Lung (tissue), 12 donors: ENCODE measurements around the gene MAGI3. TPM values are rescaled to one million over a fixed set of nuclear protein-coding genes. Genes with fewer than 3 reads are reported as not detected.

Source experiments
- ATAC-seq: fragments of 200-7000 bp; cut with Tn5 transposase; one replicate; pipeline ENCODE4 v1.9.1; 2020; ENCODE audit warnings: moderate number of reproducible peaks; ENCODE audit not compliant: insufficient read depth, low FRiP score
- DNase-seq, 3 donors: peaks; one replicate each; pipeline ENCODE4 v3.0.0-alpha.2; 2013 to 2017
- H3K27ac ChIP-seq, 2 donors: one replicate each; pipeline ENCODE4 v1.5.1; 2013; ENCODE audit warnings: mild to moderate bottlenecking in 2 of 2, moderate library complexity in 2 of 2, control low read depth in 1 of 2, inconsistent platforms in 1 of 2, low read depth in 1 of 2, low read length in 1 of 2
- H3K27me3 ChIP-seq, 3 donors: one replicate each; pipeline ENCODE4 v1.5.1; 2013; ENCODE audit warnings: low read length in 2 of 3; ENCODE audit not compliant: control insufficient read depth in 3 of 3, insufficient read depth in 3 of 3
- H3K36me3 ChIP-seq, 4 donors: one replicate each; pipeline ENCODE4 v1.5.1; 2013; ENCODE audit warnings: low read length in 4 of 4, mild to moderate bottlenecking in 1 of 4, moderate library complexity in 1 of 4; ENCODE audit not compliant: control insufficient read depth in 4 of 4, insufficient read depth in 4 of 4
- H3K4me1 ChIP-seq, 5 donors: one replicate each; pipeline ENCODE4 v1.5.1; 2013; ENCODE audit warnings: low read length in 5 of 5, mild to moderate bottlenecking in 2 of 5, moderate library complexity in 1 of 5; ENCODE audit not compliant: control insufficient read depth in 5 of 5, insufficient read depth in 5 of 5
- H3K4me3 ChIP-seq: one replicate; pipeline ENCODE4 v1.5.1; 2013; ENCODE audit warnings: mild to moderate bottlenecking, control low read depth, moderate library complexity
- H3K9ac ChIP-seq, 2 donors: one replicate each; pipeline ENCODE4 v1.5.1; 2013; ENCODE audit warnings: low read length in 2 of 2, control low read depth in 1 of 2; ENCODE audit not compliant: insufficient read depth in 1 of 2
- H3K9me3 ChIP-seq, 4 donors: one replicate each; pipeline ENCODE4 v1.5.1; 2013; ENCODE audit warnings: low read length in 3 of 4, mild to moderate bottlenecking in 1 of 4, moderate library complexity in 1 of 4; ENCODE audit not compliant: control insufficient read depth in 4 of 4, insufficient read depth in 3 of 4
- WGBS, 2 donors: extraction: QIAGEN DNeasy Blood & Tissue Kit; methylation state at CpG; one replicate each; pipeline ENCODE4 v1.1.7; 2013; 5-methylcytosine and 5-hydroxymethylcytosine counted together
- polyA plus RNA-seq, 2 donors: library from polyadenylated mRNA; stranded (reverse); fragments of 200-250 nt; gene quantifications; one replicate each; pipeline ENCODE4 v1.2.1, GENCODE V29; 2013
- total RNA-seq, 2 donors: library from RNA; depleted of rRNA in 1 of 2; stranded (reverse); fragments of >200 nt in 1 of 2; gene quantifications; one replicate each; pipeline ENCODE4 v1.2.1, GENCODE V29; 2014 to 2021
- TF ChIP-seq, protein P1 (sequence below): IDR thresholded peaks from 2 replicates; pipeline ENCODE4 v1.5.1; 2012; ENCODE audit warnings: mild to moderate bottlenecking; ENCODE audit errors: control extremely low read depth, extremely low read depth
- donor health status: control.
- donor health status: control.
- donor health status: Bipolar disorder and iron deficiency.
- donor health status: healthy.
- donor health status: DM: yes; HTN: yes; CAD: no.

Gene MAGI3
- total and polyA plus RNA-seq, 4 donors = 7.5 to 137 (median 35.5) TPM

DNA sequence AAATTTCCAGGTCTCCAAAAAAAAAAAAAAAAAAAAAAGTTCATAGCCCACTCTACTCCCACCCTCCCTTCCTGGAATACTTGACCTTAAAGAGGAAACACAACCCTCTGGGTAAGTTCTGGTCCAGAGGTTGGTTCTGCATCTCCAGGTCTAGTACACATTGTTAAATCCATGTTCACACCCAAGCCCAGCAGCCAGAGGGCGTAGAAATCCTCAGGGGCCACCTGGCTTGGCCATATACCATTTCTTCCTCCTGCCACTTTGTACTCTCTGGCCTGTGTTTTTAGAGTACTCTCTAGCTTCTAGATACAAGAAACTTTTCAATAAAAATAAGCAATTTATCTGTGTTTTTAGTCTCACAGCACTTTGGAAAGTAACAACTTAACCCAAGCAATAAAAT is 279.7 kb downstream of the MAGI3 start:
- Histone ChIP-seq H3K9me3 (no peaks in the 10 kb centered on the region), H3K27ac (no peak overlapping the region), H3K4me1 (no peaks in the 10 kb centered on the region), H3K27me3 (no peaks in the 10 kb centered on the region), H3K4me3 (no peak overlapping the region), H3K36me3 (peaks cover 0 to 18% (median 8%) of the 10 kb centered on the region in 4 donors), H3K9ac (no peak overlapping the region)
- TF ChIP-seq, protein P1, sequence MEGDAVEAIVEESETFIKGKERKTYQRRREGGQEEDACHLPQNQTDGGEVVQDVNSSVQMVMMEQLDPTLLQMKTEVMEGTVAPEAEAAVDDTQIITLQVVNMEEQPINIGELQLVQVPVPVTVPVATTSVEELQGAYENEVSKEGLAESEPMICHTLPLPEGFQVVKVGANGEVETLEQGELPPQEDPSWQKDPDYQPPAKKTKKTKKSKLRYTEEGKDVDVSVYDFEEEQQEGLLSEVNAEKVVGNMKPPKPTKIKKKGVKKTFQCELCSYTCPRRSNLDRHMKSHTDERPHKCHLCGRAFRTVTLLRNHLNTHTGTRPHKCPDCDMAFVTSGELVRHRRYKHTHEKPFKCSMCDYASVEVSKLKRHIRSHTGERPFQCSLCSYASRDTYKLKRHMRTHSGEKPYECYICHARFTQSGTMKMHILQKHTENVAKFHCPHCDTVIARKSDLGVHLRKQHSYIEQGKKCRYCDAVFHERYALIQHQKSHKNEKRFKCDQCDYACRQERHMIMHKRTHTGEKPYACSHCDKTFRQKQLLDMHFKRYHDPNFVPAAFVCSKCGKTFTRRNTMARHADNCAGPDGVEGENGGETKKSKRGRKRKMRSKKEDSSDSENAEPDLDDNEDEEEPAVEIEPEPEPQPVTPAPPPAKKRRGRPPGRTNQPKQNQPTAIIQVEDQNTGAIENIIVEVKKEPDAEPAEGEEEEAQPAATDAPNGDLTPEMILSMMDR = no peak
- WGBS, 2 donors = 96 to 98% methylated on average over 1 of the region's 1 CpG
- DNase-seq = no peak
- ATAC-seq = no peak

GRCh38 chr1:113670650-113671049 is 280.3 kb downstream of the MAGI3 start:
- TF ChIP-seq, protein P1 = no peak
- Histone ChIP-seq H3K27ac (no peak overlapping the region), H3K4me3 (no peak overlapping the region), H3K9ac (no peak overlapping the region), H3K36me3 (peaks cover 0 to 18% (median 8%) of the 10 kb centered on the region in 4 donors), H3K27me3 (no peaks in the 10 kb centered on the region), H3K9me3 (no peaks in the 10 kb centered on the region), H3K4me1 (no peaks in the 10 kb centered on the region)
- WGBS, 2 donors = 98 to 100% methylated on average over 1 of the region's 1 CpG
- ATAC-seq = no peak
- DNase-seq = no peak

DNA sequence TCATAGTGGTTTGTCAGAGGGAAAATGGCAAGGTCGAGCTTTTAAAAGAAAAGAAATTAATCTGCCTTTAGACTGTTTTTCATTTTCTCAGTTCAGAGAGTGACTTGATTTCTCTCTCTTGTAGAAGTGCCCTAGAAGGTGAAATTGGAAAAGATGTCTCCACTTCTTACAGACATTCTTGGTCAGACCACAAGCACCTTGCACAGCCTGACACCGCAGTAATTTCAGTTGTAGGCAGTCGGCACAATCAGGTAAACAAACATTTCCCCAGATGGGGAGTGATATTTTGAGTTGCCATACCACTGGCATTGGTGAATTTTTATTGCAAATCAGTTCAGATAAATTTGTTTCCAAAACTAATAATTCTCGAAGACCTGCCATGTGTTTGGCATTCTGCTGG is 282.2 kb downstream of the MAGI3 start:
- no peak overlapping the region for H3K4me3 ChIP-seq
- no peaks in the 10 kb centered on the region for H3K27me3 ChIP-seq
- H3K9ac ChIP-seq = no peak overlapping the region
- H3K4me1 ChIP-seq = peaks cover 0 to 3% (median 0%) of the 10 kb centered on the region in 5 donors
- H3K36me3 ChIP-seq = peaks cover 0 to 10% (median 6%) of the 10 kb centered on the region in 4 donors
- ATAC-seq (no peak), DNase-seq (no peak)
- H3K9me3 ChIP-seq = no peaks in the 10 kb centered on the region
- WGBS, 2 donors = 90 to 91% methylated on average over 4 of the region's 4 CpGs
- TF ChIP-seq, protein P1 = no peak
- H3K27ac ChIP-seq = no peak overlapping the region

GRCh38 chr1:113674591-113674990 is 284.3 kb downstream of the MAGI3 start:
- ATAC-seq (no peak), DNase-seq (no peak)
- TF ChIP-seq, protein P1 = no peak
- Histone ChIP-seq H3K9me3 (no peaks in the 10 kb centered on the region), H3K27me3 (no peaks in the 10 kb centered on the region), H3K4me3 (no peak overlapping the region), H3K4me1 (peaks cover 0 to 3% (median 0%) of the 10 kb centered on the region in 5 donors), H3K36me3 (peaks cover 0 to 10% (median 5%) of the 10 kb centered on the region in 4 donors), H3K9ac (no peak overlapping the region), H3K27ac (no peak overlapping the region)
- 88 to 94% methylated on average over 1 of the region's 1 CpG for WGBS, 2 donors
